ENCODE results near the gene UNC79.

Gene UNC79

GRCh38 chr14:93708800-93709199 is 278.1 kb downstream of the UNC79 start:
- DNase-seq (ENCODE audit: low read depth): no peak

GRCh38 chr14:93709249-93709648 is 278.5 kb downstream of the UNC79 start:
- no peak for DNase-seq (ENCODE audit: low read depth)

- DNase-seq (ENCODE audit: low read depth): no peak
These were observed 281.5 kb downstream of the UNC79 start for GRCh38 chr14:93712079-93712837.

- no peak for DNase-seq (ENCODE audit: low read depth)
These were observed 282.3 kb downstream of the UNC79 start for GRCh38 chr14:93712838-93713724.

- no peak for DNase-seq (ENCODE audit: low read depth)
These were observed 283.1 kb downstream of the UNC79 start for GRCh38 chr14:93713726-93714405.

GRCh38 chr14:93714605-93715004 is 283.9 kb downstream of the UNC79 start:
- no peak for DNase-seq (ENCODE audit: low read depth)

GRCh38 chr14:93715279-93715927 is 284.7 kb downstream of the UNC79 start:
- no peak for DNase-seq (ENCODE audit: low read depth)

- DNase-seq (ENCODE audit: low read depth): no peak
These were observed 285.4 kb downstream of the UNC79 start for GRCh38 chr14:93716002-93716745.

- no peak for DNase-seq (ENCODE audit: low read depth)
These were observed 286.3 kb downstream of the UNC79 start for GRCh38 chr14:93716746-93717667.

- no peak for DNase-seq (ENCODE audit: low read depth)
These were observed 287.1 kb downstream of the UNC79 start for GRCh38 chr14:93717668-93718320.

GRCh38 chr14:93719256-93719655 is 288.5 kb downstream of the UNC79 start:
- no peak for DNase-seq (ENCODE audit: low read depth)

GRCh38 chr14:93720076-93720815 is 289.5 kb downstream of the UNC79 start:
- DNase-seq (ENCODE audit: low read depth): no peak

GRCh38 chr14:93720981-93721483 is 290.3 kb downstream of the UNC79 start:
- DNase-seq (ENCODE audit: low read depth): no peak

- no peak for DNase-seq (ENCODE audit: low read depth)
These were observed 292.3 kb downstream of the UNC79 start for GRCh38 chr14:93723001-93723400.

- DNase-seq (ENCODE audit: low read depth): no peak
These were observed 294.4 kb downstream of the UNC79 start for GRCh38 chr14:93725002-93725582.

GRCh38 chr14:93725993-93726392 is 295.3 kb downstream of the UNC79 start:
- no peak for DNase-seq (ENCODE audit: low read depth)

- DNase-seq (ENCODE audit: low read depth): no peak
These were observed 296.5 kb downstream of the UNC79 start for GRCh38 chr14:93727039-93727740.
